GM21723 (cell line): ENCODE measurements around the gene SELE.
"Not testable (repeated sequence)": the region's sequence is repeated elsewhere in the genome, so short reads cannot be mapped to it uniquely, and the experiment has no call there.

Experiments used
- ATAC-seq: cut with Tn5 transposase; IDR thresholded peaks from one replicate; pipeline ENCODE4 v1.9.1; 2021; ENCODE audit warnings: mild to moderate bottlenecking, moderate library complexity; ENCODE audit not compliant: unreplicated experiment

Gene SELE

GRCh38 chr1:169724168-169724567, 9.7 kb downstream of the SELE start:
- ATAC-seq: no peak

GRCh38 chr1:169723763-169724162, 10.1 kb downstream of the SELE start:
- no peak for ATAC-seq

- no peak for ATAC-seq
Observed at GRCh38 chr1:169722779-169723178, 11.1 kb downstream of the SELE start.

- ATAC-seq: not testable (repeated sequence)
Observed at GRCh38 chr1:169715100-169715499, 18.8 kb downstream of the SELE start.

- not testable (repeated sequence) for ATAC-seq
Observed at GRCh38 chr1:169713090-169713489, 20.8 kb downstream of the SELE start.

- ATAC-seq: no peak
Observed at GRCh38 chr1:169712309-169712631, 21.6 kb downstream of the SELE start.

GRCh38 chr1:169711469-169712308, 22.2 kb downstream of the SELE start, which contains the start of gene SELL:
TSS of gene SELL (minus strand) at chr1:169711620. CDS start at chr1:169711498, 122 bp downstream.
- ATAC-seq: peak; percentile 71

GRCh38 chr1:169708647-169709046, 25.2 kb downstream of the SELE start:
- no peak for ATAC-seq

- no peak for ATAC-seq
Observed at GRCh38 chr1:169707912-169708604, 25.8 kb downstream of the SELE start.

- no peak for ATAC-seq
Observed at GRCh38 chr1:169704797-169705196, 29.1 kb downstream of the SELE start.

GRCh38 chr1:169701261-169702005, 32.4 kb downstream of the SELE start:
- no peak for ATAC-seq

- no peak for ATAC-seq
Observed at GRCh38 chr1:169699707-169700106, 34.2 kb downstream of the SELE start.

GRCh38 chr1:169698976-169699375, 34.9 kb downstream of the SELE start:
- no peak for ATAC-seq

GRCh38 chr1:169697755-169698154, 36.1 kb downstream of the SELE start:
- ATAC-seq: peak; percentile 52

- ATAC-seq: no peak
Observed at GRCh38 chr1:169696273-169697100, 37.4 kb downstream of the SELE start.

- ATAC-seq: peak; percentile 47
Observed at GRCh38 chr1:169694304-169695075, 39.4 kb downstream of the SELE start.

- ATAC-seq: peak; percentile 32
Observed at GRCh38 chr1:169692756-169693460, 41.0 kb downstream of the SELE start.

GRCh38 chr1:169690489-169690888, 43.4 kb downstream of the SELE start:
- no peak for ATAC-seq

GRCh38 chr1:169689395-169689794, 44.5 kb downstream of the SELE start:
- ATAC-seq: no peak
